ENCODE results near the gene DGLUCY. TPM values are rescaled to one million over a fixed set of nuclear protein-coding genes. Genes with fewer than 3 reads are reported as not detected.

Gene DGLUCY
- total and polyA plus RNA-seq, 2 of the 13 experiments (the other 11 are each of a cell fraction or from before 2014, with no cell fraction given): 14.8 to 36.3 TPM

DNA sequence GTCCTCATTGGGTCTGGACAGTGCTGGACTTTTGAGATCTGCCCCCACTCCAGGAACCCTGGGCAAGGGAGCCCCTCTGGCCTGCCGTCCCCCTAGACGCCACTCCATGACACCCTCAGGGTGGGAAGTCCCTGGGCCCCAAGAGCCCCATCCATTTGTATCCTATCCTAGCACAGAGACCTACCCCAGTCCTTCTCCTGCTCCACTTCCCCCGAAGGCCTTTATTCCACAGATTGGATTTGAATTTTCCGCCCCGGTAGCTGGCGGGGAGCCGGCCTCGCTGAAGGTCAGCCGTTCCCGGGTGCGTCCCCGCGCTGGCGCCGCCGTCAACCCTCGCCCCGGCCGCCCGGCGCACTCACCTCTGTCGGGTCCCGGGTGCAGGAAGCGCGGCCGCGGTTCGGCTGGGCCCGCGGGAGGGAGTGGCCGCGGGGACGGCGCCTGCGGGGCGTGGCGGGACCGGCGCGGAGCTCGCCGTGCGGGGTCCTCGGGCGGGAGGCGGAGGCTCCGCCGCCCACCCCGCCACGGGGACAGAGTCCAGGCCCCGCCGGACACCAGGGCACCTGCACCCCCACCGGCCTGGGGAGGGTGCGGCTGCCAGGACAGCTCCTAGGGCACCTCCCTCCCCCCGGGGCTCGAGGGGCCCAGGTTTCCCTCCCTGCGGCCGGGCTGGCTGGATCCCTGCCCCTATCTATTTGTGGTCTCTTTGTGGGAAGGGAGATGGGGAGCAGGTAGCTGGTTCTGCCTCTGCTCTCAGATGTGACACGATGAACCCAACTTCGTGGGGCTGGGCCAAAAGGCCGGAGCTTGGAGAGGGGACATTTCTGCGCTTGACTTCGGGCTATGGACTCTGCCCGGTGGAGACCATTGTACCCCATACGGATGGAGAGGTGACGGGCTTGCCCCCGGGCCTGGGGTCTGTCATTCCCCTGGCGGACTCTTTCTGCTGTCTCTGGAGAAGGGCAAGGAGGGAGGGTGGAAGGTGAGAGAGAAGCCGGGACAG lies 150.6 kb downstream of the DGLUCY start (continued):
- TF ChIP-seq ZBTB40 (IDR thresholded peaks at IDR 0.05) (no peak), ZBTB40 (CRISPR knock-in tag; IDR thresholded peaks at IDR 0.05) (no peak), YY1 (IDR thresholded peaks at IDR 0.05; ENCODE audit: insufficient read depth, insufficient replicate concordance, low read depth, low read length) (no peak), BRCA1 (CRISPR knock-in tag; IDR thresholded peaks at IDR 0.05) (no peak), NR1H2 (CRISPR knock-in tag; IDR thresholded peaks at IDR 0.05; ENCODE audit: borderline replicate concordance, low read depth) (no peak), NCOA2 (CRISPR knock-in tag; IDR thresholded peaks at IDR 0.05) (no peak), MYPOP (CRISPR knock-in tag; IDR thresholded peaks at IDR 0.05) (no peak)
- TF ChIP-seq, protein P1, sequence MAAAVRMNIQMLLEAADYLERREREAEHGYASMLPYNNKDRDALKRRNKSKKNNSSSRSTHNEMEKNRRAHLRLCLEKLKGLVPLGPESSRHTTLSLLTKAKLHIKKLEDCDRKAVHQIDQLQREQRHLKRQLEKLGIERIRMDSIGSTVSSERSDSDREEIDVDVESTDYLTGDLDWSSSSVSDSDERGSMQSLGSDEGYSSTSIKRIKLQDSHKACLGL (CRISPR knock-in tag; IDR thresholded peaks at IDR 0.05): 0 out of 2 replicates have a peak, but pooled peaks have one; percentile 35

Data from HepG2 (cell line).